Subcutaneous preadipocyte (primary cell): Measurements from ENCODE around the gene IQSEC1. TPM values are rescaled to one million over a fixed set of nuclear protein-coding genes. Genes with fewer than 3 reads are reported as not detected.

Source experiments
- small RNA-seq: library from RNA; depleted of rRNA; stranded (forward); fragments of <200 nt; gene quantifications from one replicate; pipeline ENCODE3, GENCODE V24; 2012
- total RNA-seq: library from RNA; depleted of rRNA; stranded (reverse); fragments of >200 nt; gene quantifications from 2 replicates; pipeline ENCODE4 v1.2.3, GENCODE V29; 2012

IQSEC1 gene
- 18.7 and 23.1 TPM in 2 replicates for total RNA-seq

DNA sequence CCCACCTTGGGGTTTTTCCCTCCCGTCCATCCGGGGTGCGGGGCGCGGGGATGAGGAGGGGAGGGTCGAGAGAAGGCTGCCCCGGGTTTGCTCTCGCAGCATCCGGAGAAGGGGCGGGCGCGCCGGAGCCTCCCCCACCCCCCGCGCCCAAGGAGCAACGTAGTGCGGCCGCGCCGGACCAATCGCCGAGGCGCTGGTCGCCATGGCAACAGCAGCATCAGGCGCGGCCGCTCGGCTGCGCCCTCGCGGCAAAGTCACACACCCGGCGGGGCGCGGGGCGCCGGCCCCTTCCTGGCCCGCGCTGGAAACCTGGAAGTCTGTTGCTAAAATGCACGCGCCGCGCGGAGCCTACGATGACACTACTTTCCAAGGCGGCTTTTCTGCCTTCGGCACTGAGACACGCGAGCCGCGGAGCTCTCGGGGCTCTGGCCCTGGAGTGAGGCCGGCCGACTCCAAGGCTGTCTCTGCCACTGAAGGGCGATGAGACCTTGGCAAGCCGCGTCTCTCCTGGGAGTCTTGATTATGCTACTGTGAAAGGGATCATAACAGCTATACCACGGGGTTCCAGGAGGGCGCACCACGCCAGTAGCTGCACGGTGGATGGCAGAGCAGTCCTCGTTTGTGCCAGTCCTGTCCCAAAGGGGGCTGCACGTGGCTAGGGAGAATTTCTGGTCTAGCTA is at the start of gene IQSEC1:
IQSEC1 (minus strand) TSS at position 104 of the 680 bp plus-strand sequence. CDS start 415 bp downstream, outside the sequence.

Small RNAs within 50 kb of the gene (small RNA-seq; reads per million reads assigned to genes)
- gene AC034198.1 (not detected), gene AC069271.1 (not detected)

Other genes with a start within 250 kb of the IQSEC1 start
- gene RPL32, start 231.9 kb downstream of the IQSEC1 start, total RNA-seq, result 1,113 and 1,609 TPM in 2 replicates